ENCODE measurements around the gene CALML5. TPM values are rescaled to one million over a fixed set of nuclear protein-coding genes. Genes with fewer than 3 reads are reported as not detected.

CALML5 gene
- total RNA-seq, 1 experiment from 2014 or later: not detected

GRCh38 chr10:5531558-5532306 lies 32.4 kb upstream of the CALML5 start:
- no peaks in the 10 kb centered on the region for H3K36me3 Mint-ChIP-seq (ENCODE audit: insufficient read depth, unreplicated experiment)
- DNase-seq (ENCODE audit: unreplicated experiment): no peak
- ChIA-PET POLR2A (interaction anchor here (1.4 kb wide), 1 partner anchor 15 kb away, joined by 4 read pairs; no protein-coding TSS in a partner anchor), CTCF (interaction anchor here (0.6 kb wide), 1 partner anchor 98 kb away, joined by 6 read pairs; no protein-coding TSS in a partner anchor)
- peaks cover 13% of the 10 kb centered on the region for H3K4me1 Mint-ChIP-seq (ENCODE audit: insufficient read depth, unreplicated experiment)
- H3K27ac Mint-ChIP-seq (ENCODE audit: low read depth, unreplicated experiment): no peak overlapping the region
- intact Hi-C loops (cut with micrococcal nuclease): no loop called here
- no peaks in the 10 kb centered on the region for H3K27me3 Mint-ChIP-seq (ENCODE audit: insufficient read depth, unreplicated experiment)
- no TSS peak for BruUV-seq (replicated peaks)
- H3K9me3 Mint-ChIP-seq (ENCODE audit: unreplicated experiment): no peaks in the 10 kb centered on the region
- TF ChIP-seq CTCF (IDR thresholded peaks at IDR 0.05; ENCODE audit: unreplicated experiment): no peak
- no peak overlapping the region for H3K4me3 Mint-ChIP-seq (ENCODE audit: unreplicated experiment)

GRCh38 chr10:5530846-5531557 lies 31.6 kb upstream of the CALML5 start:
- Mint-ChIP-seq H3K36me3 (ENCODE audit: insufficient read depth, unreplicated experiment) (no peaks in the 10 kb centered on the region), H3K4me3 (ENCODE audit: unreplicated experiment) (no peak overlapping the region), H3K27ac (ENCODE audit: low read depth, unreplicated experiment) (no peak overlapping the region), H3K9me3 (ENCODE audit: unreplicated experiment) (no peaks in the 10 kb centered on the region), H3K4me1 (ENCODE audit: insufficient read depth, unreplicated experiment) (peaks cover 16% of the 10 kb centered on the region), H3K27me3 (ENCODE audit: insufficient read depth, unreplicated experiment) (no peaks in the 10 kb centered on the region)
- intact Hi-C loops (cut with micrococcal nuclease): no loop called here
- CTCF ChIA-PET: interaction anchor here (0.6 kb wide), 1 partner anchor 98 kb away, joined by 6 read pairs; no protein-coding TSS in a partner anchor
- no TSS peak for BruUV-seq (replicated peaks)
- DNase-seq (ENCODE audit: unreplicated experiment): no peak
- POLR2A ChIA-PET: interaction anchor here (0.5 to 1.8 kb wide), 4 partner anchors 8 to 567 kb away, joined by 4 to 6 read pairs (median 4); no protein-coding TSS in a partner anchor
- TF ChIP-seq CTCF (IDR thresholded peaks at IDR 0.05; ENCODE audit: unreplicated experiment): no peak

GRCh38 chr10:5530412-5530806 lies 31.0 kb upstream of the CALML5 start:
- no TSS peak for BruUV-seq (replicated peaks)
- H3K9me3 Mint-ChIP-seq (ENCODE audit: unreplicated experiment): no peaks in the 10 kb centered on the region
- CTCF ChIA-PET: interaction anchor here (0.6 to 1.4 kb wide), 2 partner anchors 93 to 326 kb away, joined by 3 read pairs; no protein-coding TSS in a partner anchor
- no peak for DNase-seq (ENCODE audit: unreplicated experiment)
- no peak for TF ChIP-seq CTCF (IDR thresholded peaks at IDR 0.05; ENCODE audit: unreplicated experiment)
- H3K27ac Mint-ChIP-seq (ENCODE audit: low read depth, unreplicated experiment): no peak overlapping the region
- no peak overlapping the region for H3K4me3 Mint-ChIP-seq (ENCODE audit: unreplicated experiment)
- no peaks in the 10 kb centered on the region for H3K36me3 Mint-ChIP-seq (ENCODE audit: insufficient read depth, unreplicated experiment)
- no peaks in the 10 kb centered on the region for H3K27me3 Mint-ChIP-seq (ENCODE audit: insufficient read depth, unreplicated experiment)
- intact Hi-C loops (cut with micrococcal nuclease): no loop called here
- POLR2A ChIA-PET: interaction anchor here (0.5 to 1.8 kb wide), 7 partner anchors 8 to 566 kb away, joined by 3 to 6 read pairs (median 4); no protein-coding TSS in a partner anchor
- H3K4me1 Mint-ChIP-seq (ENCODE audit: insufficient read depth, unreplicated experiment): peaks cover 21% of the 10 kb centered on the region

All from MCF 10A (cell line).